PC-9 (cell line): Measurements from ENCODE around the gene EPHX1. TPM values are rescaled to one million over a fixed set of nuclear protein-coding genes. Genes with fewer than 3 reads are reported as not detected.
"Not testable (repeated sequence)": the region's sequence is repeated elsewhere in the genome, so short reads cannot be mapped to it uniquely, and the experiment has no call there.

Experiments used
- BruUV-seq: library from RNA; stranded (reverse); fragments of 400-500 nt; replicated peaks from 2 replicates; lab custom pipeline; 2021; lab: Mats Ljungman, UMichigan
- CTCF ChIA-PET: fragments of 300-600 bp; sonication (Branson Sonifier 250); formaldehyde crosslinking; loops from one replicate; lab custom pipeline; 2022; ENCODE audit warnings: antibody characterized with exemption; lab: Charles Lee
- POLR2A ChIA-PET: fragments of 300-600 bp; sonication (Branson Sonifier 250); formaldehyde crosslinking; loops from one replicate; lab custom pipeline; 2022; ENCODE audit warnings: antibody characterized with exemption; ENCODE audit not compliant: unreplicated experiment; lab: Charles Lee
- DNase-seq, 2 experiments: peaks; one replicate each; pipeline versions ENCODE4 v3.0.0 to v3.0.0-alpha.2; 2015 to 2022; ENCODE audit warnings: mixed read lengths in 1 of 2
- H2AFZ ChIP-seq: fragments of 200-600 bp; sonication (generic); 2 replicates; pipeline ENCODE4 v1.8.1; 2017; ENCODE audit warnings: antibody characterized with exemption
- H3F3A ChIP-seq: fragments of 200-600 bp; sonication (generic); 2 replicates; pipeline ENCODE4 v1.8.1; 2017; ENCODE audit warnings: antibody characterized with exemption, mild to moderate bottlenecking, low read depth; ENCODE audit not compliant: insufficient read depth
- H3K27ac ChIP-seq: fragments of 200-600 bp; sonication (generic); 2 replicates; pipeline ENCODE4 v1.6.1; 2016; ENCODE audit warnings: mixed run types
- H3K27me3 ChIP-seq: fragments of 200-600 bp; sonication (generic); 2 replicates; pipeline ENCODE4 v1.6.1; 2016; ENCODE audit warnings: low read depth, mixed run types; ENCODE audit not compliant: insufficient read depth
- H3K36me3 ChIP-seq: fragments of 200-600 bp; sonication (generic); 2 replicates; pipeline ENCODE4 v1.6.1; 2016; ENCODE audit warnings: low read depth, mixed run types
- H3K4me1 ChIP-seq: fragments of 200-600 bp; sonication (generic); replicated peaks from 2 replicates; pipeline ENCODE4 v1.6.1; 2016; ENCODE audit warnings: mixed run types; ENCODE audit not compliant: insufficient read depth
- H3K4me2 ChIP-seq: fragments of 200-600 bp; sonication (generic); 2 replicates; pipeline ENCODE4 v1.6.1; 2017; ENCODE audit warnings: mixed run types
- H3K4me3 ChIP-seq: fragments of 200-600 bp; sonication (generic); 2 replicates; pipeline ENCODE4 v1.6.1; 2016; ENCODE audit warnings: mixed run types
- H3K79me2 ChIP-seq: fragments of 200-600 bp; sonication (generic); 2 replicates; pipeline ENCODE4 v1.6.1; 2017; ENCODE audit warnings: low read depth, mixed run types
- H3K9me2 ChIP-seq: fragments of 200-600 bp; sonication (generic); 2 replicates; pipeline ENCODE4 v1.8.1; 2017; ENCODE audit warnings: mild to moderate bottlenecking; ENCODE audit not compliant: insufficient read depth
- H3K9me3 ChIP-seq: fragments of 200-600 bp; sonication (generic); 2 replicates; pipeline ENCODE4 v1.8.1; 2016; ENCODE audit warnings: low read depth; ENCODE audit not compliant: insufficient read depth
- H4K20me1 ChIP-seq: fragments of 200-600 bp; sonication (generic); 2 replicates; pipeline ENCODE4 v1.8.1; 2017; ENCODE audit not compliant: insufficient read depth
- CTCF ChIP-seq: fragments of 200-600 bp; sonication (generic); conservative IDR thresholded peaks from 2 replicates; pipeline ENCODE4 v1.6.1; 2017; ENCODE audit warnings: mixed run types, antibody characterized with exemption, mild to moderate bottlenecking, moderate library complexity
- EZH2 ChIP-seq: fragments of 200-600 bp; sonication (generic); IDR thresholded peaks from 2 replicates; pipeline ENCODE4 v1.8.0; 2017; ENCODE audit warnings: antibody characterized with exemption, low read depth
- intact Hi-C: fragments of 100-400 bp; cut with micrococcal nuclease; formaldehyde crosslinking; loops from one replicate; pipeline ENCODE4 v1.10.0; 2022; ENCODE audit not compliant: unreplicated experiment
- total RNA-seq: library from RNA; stranded (reverse); gene quantifications from 2 replicates; pipeline ENCODE4 v1.2.3, GENCODE V29; 2021

The EPHX1 gene
- total RNA-seq, 1 experiment from 2014 or later: 313 TPM

GRCh38 chr1:225777583-225778336 is 32.2 kb upstream of the EPHX1 start, which contains the start of gene SRP9:
Gene SRP9 (plus strand): TSS chr1:225777826. CDS start chr1:225777941, 115 bp downstream.
- Histone ChIP-seq H3K79me2 (peaks cover 50% of the 10 kb centered on the region), H3K4me3 (peak within 1 kb of the TSS; percentile 80), H3K27ac (peak within 1 kb of the TSS; percentile 84), H2AFZ (peak within 1 kb of the TSS; percentile 86), H3K9me3 (no peaks in the 10 kb centered on the region), H3K27me3 (no peaks in the 10 kb centered on the region), H3K4me2 (peak within 1 kb of the TSS; percentile 93), H4K20me1 (peaks cover 20% of the 10 kb centered on the region), H3K4me1 (peaks cover 32% of the 10 kb centered on the region), H3K9me2 (no peaks in the 10 kb centered on the region), H3K36me3 (peaks cover 14% of the 10 kb centered on the region; the same call in 1 of the 2 replicates), H3F3A (peaks cover 6% of the 10 kb centered on the region)
- BruUV-seq: TSS peak; percentile 85
- ChIA-PET POLR2A (interaction anchor here (0.5 to 1.1 kb wide), 17 partner anchors 10 to 1904 kb away, joined by 3 to 18 read pairs (median 5); partner anchors contain the start of gene H3-3A), CTCF (interaction anchor here (0.5 to 1.3 kb wide), 10 partner anchors 8 to 312 kb away, joined by 3 to 10 read pairs (median 4); no protein-coding TSS in a partner anchor)
- TF ChIP-seq EZH2 (no peak), CTCF (peak; percentile 86)
- intact Hi-C loops: loop anchor here (1.0 to 5.0 kb wide), 6 partner anchors 35 to 269 kb away; partner anchors contain the start of genes PYCR2 and TMEM63A
- DNase-seq: peak; percentile 95 to 100

DNA sequence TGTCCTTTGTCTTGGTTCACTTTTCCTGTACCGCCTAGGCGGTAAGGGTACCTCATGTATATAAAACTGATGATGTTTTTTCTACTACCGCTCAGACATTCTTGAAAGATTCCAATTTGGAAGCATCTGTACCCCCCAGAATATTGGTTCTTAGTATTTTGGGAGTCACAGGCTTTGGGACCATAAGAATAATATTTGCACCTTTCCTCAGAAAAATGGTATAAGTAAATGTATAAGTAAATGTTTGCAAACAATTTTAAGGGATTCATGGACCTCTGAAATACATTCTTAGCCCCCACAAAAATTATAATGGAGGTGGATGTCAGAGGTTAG is 31.6 kb upstream of the EPHX1 start:
- peak overlapping the region; percentile 86; the same call in 1 of the 2 replicates for H2AFZ ChIP-seq
- no TSS peak for BruUV-seq
- CTCF ChIA-PET: interaction anchor here (1.0 to 1.3 kb wide), 3 partner anchors 9 to 299 kb away, joined by 3 to 5 read pairs (median 3); no protein-coding TSS in a partner anchor

DNA sequence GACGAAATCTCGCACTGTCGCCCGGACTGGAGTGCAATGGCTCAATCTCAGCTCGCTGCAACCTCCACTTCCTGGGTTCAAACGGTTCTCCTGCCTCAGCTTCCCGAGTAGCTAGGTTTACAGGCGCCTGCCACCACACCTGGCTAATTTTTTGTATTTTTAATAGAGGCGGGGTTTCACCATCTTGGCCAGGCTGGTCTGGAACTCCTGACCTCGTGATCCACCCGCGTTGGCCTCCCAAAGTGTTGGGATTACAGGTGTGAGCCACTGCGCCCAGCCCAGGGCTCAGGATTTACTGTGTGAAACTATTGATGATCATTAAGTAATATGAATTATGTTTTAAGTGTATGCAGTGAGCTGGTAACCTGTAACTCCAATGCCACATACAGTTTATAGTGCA is 30.8 kb upstream of the EPHX1 start:
- not testable (repeated sequence) for H3K27ac ChIP-seq, H3K9me2 ChIP-seq, DNase-seq, H3K9me3 ChIP-seq, BruUV-seq, H3K27me3 ChIP-seq, H2AFZ ChIP-seq, H3F3A ChIP-seq
- H3K79me2 ChIP-seq: peaks cover 62% of the 10 kb centered on the region
- H4K20me1 ChIP-seq: peaks cover 21% of the 10 kb centered on the region
- H3K4me3 ChIP-seq: peak overlapping the region; percentile 80
- intact Hi-C loops: loop anchor here (5.0 kb wide), 1 partner anchor 143 kb away; the partner anchor contains the start of gene PYCR2
- ChIA-PET CTCF (interaction anchor here (0.6 to 0.7 kb wide), 3 partner anchors 19 to 257 kb away, joined by 3 to 5 read pairs (median 3); no protein-coding TSS in a partner anchor), POLR2A (interaction anchor here (0.7 to 1.0 kb wide), 2 partner anchors 34 to 271 kb away, joined by 3 to 5 read pairs; no protein-coding TSS in a partner anchor)
- H3K4me1 ChIP-seq: peaks cover 25% of the 10 kb centered on the region
- H3K36me3 ChIP-seq: peaks cover 24% of the 10 kb centered on the region
- peak overlapping the region; percentile 93 for H3K4me2 ChIP-seq

More for the DNA sequence above, 31.6 kb upstream of the EPHX1 start:
- TF ChIP-seq EZH2 (no peak), CTCF (no peak)
- Histone ChIP-seq H3K79me2 (peaks cover 55% of the 10 kb centered on the region), H3K9me3 (no peaks in the 10 kb centered on the region), H3K4me3 (peak overlapping the region; percentile 80), H3K9me2 (no peaks in the 10 kb centered on the region), H4K20me1 (peaks cover 21% of the 10 kb centered on the region), H3K4me2 (peak overlapping the region; percentile 93), H3K4me1 (peaks cover 27% of the 10 kb centered on the region), H3K27me3 (no peaks in the 10 kb centered on the region), H3K27ac (peak overlapping the region; percentile 84), H3K36me3 (peaks cover 18% of the 10 kb centered on the region), H3F3A (peaks cover under 1% of the 10 kb centered on the region)
- POLR2A ChIA-PET: interaction anchor here (0.5 to 0.7 kb wide), 9 partner anchors 10 to 1905 kb away, joined by 3 to 18 read pairs (median 5); partner anchors contain the start of gene H3-3A
- intact Hi-C loops: loop anchor here (5.0 kb wide), 1 partner anchor 144 kb away; the partner anchor contains the start of gene PYCR2
- no peak for DNase-seq
